Endodermal cell (in vitro differentiated cells): Measurements from ENCODE around the gene TCF7L2. TPM values are rescaled to one million over a fixed set of nuclear protein-coding genes. Genes with fewer than 3 reads are reported as not detected.

Experiments used
- DNase-seq: peaks from one replicate; pipeline ENCODE4 v3.0.0-alpha.2; 2017
- H3K27ac ChIP-seq: 2 replicates; pipeline ENCODE4 v1.5.1; 2013; ENCODE audit warnings: mild to moderate bottlenecking, low read depth, low read length, moderate library complexity
- H3K27me3 ChIP-seq: 2 replicates; pipeline ENCODE4 v1.6.1; 2013; ENCODE audit warnings: mild to moderate bottlenecking, low read length, moderate library complexity; ENCODE audit not compliant: insufficient read depth, control insufficient read depth, poor library complexity, severe bottlenecking
- H3K36me3 ChIP-seq: 2 replicates; pipeline ENCODE4 v1.7.0; 2013; ENCODE audit warnings: mild to moderate bottlenecking, low read length, moderate library complexity; ENCODE audit not compliant: control insufficient read depth, insufficient read depth
- H3K4me1 ChIP-seq: one replicate; pipeline ENCODE4 v1.7.0; 2013; ENCODE audit warnings: low read length; ENCODE audit not compliant: control insufficient read depth, insufficient read depth
- H3K4me3 ChIP-seq: 2 replicates; pipeline ENCODE4 v1.5.1; 2013; ENCODE audit warnings: mild to moderate bottlenecking, low read length, moderate library complexity
- H3K9ac ChIP-seq: 2 replicates; pipeline ENCODE4 v1.6.1; 2013; ENCODE audit warnings: mild to moderate bottlenecking, low read length, moderate library complexity; ENCODE audit not compliant: poor library complexity, severe bottlenecking; ENCODE audit errors: extremely low read depth
- H3K9me3 ChIP-seq: 2 replicates; pipeline ENCODE4 v1.6.1; 2013; ENCODE audit warnings: mild to moderate bottlenecking, low read length, moderate library complexity; ENCODE audit not compliant: control insufficient read depth
- H3K27ac Mint-ChIP-seq: 2 replicates; pipeline ENCODE4 v1.8.0; 2020; ENCODE audit warnings: mixed read lengths
- H3K27me3 Mint-ChIP-seq: 2 replicates; pipeline ENCODE4 v1.8.0; 2021; ENCODE audit warnings: mild to moderate bottlenecking, mixed read lengths; ENCODE audit not compliant: insufficient read depth
- H3K36me3 Mint-ChIP-seq: 2 replicates; pipeline ENCODE4 v1.8.0; 2020; ENCODE audit warnings: low read depth, mixed read lengths
- H3K4me1 Mint-ChIP-seq: 2 replicates; pipeline ENCODE4 v1.8.0; 2020; ENCODE audit warnings: mixed read lengths
- H3K4me3 Mint-ChIP-seq: 2 replicates; pipeline ENCODE4 v1.8.0; 2020; ENCODE audit warnings: mild to moderate bottlenecking, moderate library complexity, mixed read lengths
- H3K9me3 Mint-ChIP-seq: 2 replicates; pipeline ENCODE4 v1.8.0; 2020; ENCODE audit warnings: mild to moderate bottlenecking, mixed read lengths
- WGBS, 2 experiments: methylation state at CpG; one replicate each; pipeline versions ENCODE4 v1.1.5 to v1.1.7; 2013; ENCODE audit warnings: missing lambda C conversion rate in 2 of 2, mixed read lengths in 1 of 2; ENCODE audit not compliant: insufficient coverage in 1 of 2, insufficient read length in 1 of 2; 5-methylcytosine and 5-hydroxymethylcytosine counted together
- total RNA-seq, 2 donors: library from RNA; stranded (reverse); fragmentation: NEBNext Ultra II Directional in 1 of 2; extraction: Animal tissue kit (Norgen Biotek cat#: 25700) in 1 of 2; gene quantifications; 2 replicates in 1 of 2; 3 replicates in 1 of 2; pipeline ENCODE4 v1.2.1, GENCODE V29; 2021
- TF ChIP-seq, protein P1 (sequence below): fragments of 200-600 bp; sonication (generic); conservative IDR thresholded peaks from 2 replicates; pipeline ENCODE4 v1.5.0; 2021; ENCODE audit warnings: antibody characterized with exemption, mild to moderate bottlenecking

The TCF7L2 gene
- total RNA-seq, 2 donors from 2014 or later, result 73.2 to 105 TPM

DNA sequence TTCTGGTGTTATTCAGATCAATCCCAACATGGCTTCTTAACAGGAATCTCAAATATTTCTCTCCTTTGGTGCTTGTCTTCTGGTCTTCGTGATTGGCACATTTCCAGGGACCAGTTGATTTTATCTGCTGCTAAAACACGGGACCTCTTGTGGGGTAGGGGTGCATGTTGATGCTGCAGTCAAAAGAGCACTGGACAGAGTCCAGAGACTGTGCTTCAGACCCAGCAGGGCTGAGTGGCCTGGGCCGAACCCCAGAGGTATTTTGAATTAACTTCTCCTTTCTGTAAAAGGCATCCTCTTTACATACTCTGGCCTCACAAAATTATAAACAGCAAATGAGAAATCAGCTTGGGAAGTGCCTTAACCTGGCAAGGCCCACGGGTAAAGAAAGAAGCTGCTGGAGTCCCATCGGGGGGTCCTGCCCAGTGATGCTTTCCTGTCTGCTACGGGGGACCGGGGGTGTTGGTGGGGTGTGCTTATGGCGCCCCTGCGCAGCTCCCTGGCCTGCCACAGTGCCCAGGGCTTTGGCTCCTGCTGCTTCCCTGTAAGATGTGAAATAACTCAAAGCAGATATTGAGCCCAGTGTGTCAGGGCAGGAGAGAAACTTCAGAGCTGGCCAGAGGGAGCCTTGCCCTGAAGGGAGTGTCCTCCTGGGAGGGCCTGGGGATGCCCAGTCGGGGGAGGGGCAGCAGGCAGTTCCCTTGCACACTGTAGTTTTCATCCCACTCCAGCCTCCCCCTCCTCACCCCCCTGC, 230.5 kb downstream of the TCF7L2 start:
- H3K9me3 ChIP-seq, result no peaks in the 10 kb centered on the region
- Mint-ChIP-seq H3K27ac (no peak overlapping the region), H3K4me3 (no peak overlapping the region), H3K27me3 (no peaks in the 10 kb centered on the region), H3K4me1 (peaks cover 24% of the 10 kb centered on the region), H3K9me3 (no peaks in the 10 kb centered on the region), H3K36me3 (no peaks in the 10 kb centered on the region)
- H3K4me3 ChIP-seq, result no peak overlapping the region
- H3K4me1 ChIP-seq, result peaks cover 5% of the 10 kb centered on the region
- TF ChIP-seq, protein P1, sequence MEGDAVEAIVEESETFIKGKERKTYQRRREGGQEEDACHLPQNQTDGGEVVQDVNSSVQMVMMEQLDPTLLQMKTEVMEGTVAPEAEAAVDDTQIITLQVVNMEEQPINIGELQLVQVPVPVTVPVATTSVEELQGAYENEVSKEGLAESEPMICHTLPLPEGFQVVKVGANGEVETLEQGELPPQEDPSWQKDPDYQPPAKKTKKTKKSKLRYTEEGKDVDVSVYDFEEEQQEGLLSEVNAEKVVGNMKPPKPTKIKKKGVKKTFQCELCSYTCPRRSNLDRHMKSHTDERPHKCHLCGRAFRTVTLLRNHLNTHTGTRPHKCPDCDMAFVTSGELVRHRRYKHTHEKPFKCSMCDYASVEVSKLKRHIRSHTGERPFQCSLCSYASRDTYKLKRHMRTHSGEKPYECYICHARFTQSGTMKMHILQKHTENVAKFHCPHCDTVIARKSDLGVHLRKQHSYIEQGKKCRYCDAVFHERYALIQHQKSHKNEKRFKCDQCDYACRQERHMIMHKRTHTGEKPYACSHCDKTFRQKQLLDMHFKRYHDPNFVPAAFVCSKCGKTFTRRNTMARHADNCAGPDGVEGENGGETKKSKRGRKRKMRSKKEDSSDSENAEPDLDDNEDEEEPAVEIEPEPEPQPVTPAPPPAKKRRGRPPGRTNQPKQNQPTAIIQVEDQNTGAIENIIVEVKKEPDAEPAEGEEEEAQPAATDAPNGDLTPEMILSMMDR, result no peak
- no peaks in the 10 kb centered on the region for H3K27me3 ChIP-seq
- H3K36me3 ChIP-seq, result no peaks in the 10 kb centered on the region
- DNase-seq, result no peak
- no peak overlapping the region for H3K9ac ChIP-seq
- no peak overlapping the region for H3K27ac ChIP-seq
- WGBS, 2 experiments, result 86 to 94% methylated on average over 1 to 10 of the region's 10 CpGs

DNA sequence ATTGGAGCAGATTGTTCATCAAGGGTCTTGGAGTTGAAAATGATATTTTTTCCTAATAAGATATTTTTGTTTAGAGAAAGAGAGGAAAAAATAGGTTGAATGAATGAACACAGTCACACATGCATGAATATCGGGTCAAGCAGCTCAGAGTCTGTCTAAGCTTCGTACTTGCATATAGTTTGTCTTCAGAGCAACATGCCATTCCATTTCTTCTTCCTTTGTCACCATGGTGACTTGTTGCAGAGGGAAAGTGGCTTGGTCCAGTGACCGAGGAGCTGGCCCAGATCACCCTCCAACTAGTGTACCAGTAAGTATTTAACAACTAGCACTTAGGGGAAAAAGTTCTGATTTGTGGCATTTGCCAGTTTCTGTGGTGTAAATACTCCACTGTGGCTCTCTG, 232.1 kb downstream of the TCF7L2 start:
- Mint-ChIP-seq H3K9me3 (no peaks in the 10 kb centered on the region), H3K27me3 (no peaks in the 10 kb centered on the region), H3K36me3 (no peaks in the 10 kb centered on the region), H3K4me1 (peaks cover 20% of the 10 kb centered on the region), H3K27ac (no peak overlapping the region), H3K4me3 (no peak overlapping the region)
- H3K9ac ChIP-seq, result no peak overlapping the region
- WGBS, 2 experiments, result 88 to 92% methylated on average over 2 to 3 of the region's 3 CpGs
- H3K4me1 ChIP-seq, result peaks cover 5% of the 10 kb centered on the region
- H3K4me3 ChIP-seq, result no peak overlapping the region
- no peaks in the 10 kb centered on the region for H3K27me3 ChIP-seq
- no peaks in the 10 kb centered on the region for H3K9me3 ChIP-seq
- H3K27ac ChIP-seq, result no peak overlapping the region
- H3K36me3 ChIP-seq, result no peaks in the 10 kb centered on the region
- no peak for DNase-seq
- TF ChIP-seq, protein P1, result no peak

DNA sequence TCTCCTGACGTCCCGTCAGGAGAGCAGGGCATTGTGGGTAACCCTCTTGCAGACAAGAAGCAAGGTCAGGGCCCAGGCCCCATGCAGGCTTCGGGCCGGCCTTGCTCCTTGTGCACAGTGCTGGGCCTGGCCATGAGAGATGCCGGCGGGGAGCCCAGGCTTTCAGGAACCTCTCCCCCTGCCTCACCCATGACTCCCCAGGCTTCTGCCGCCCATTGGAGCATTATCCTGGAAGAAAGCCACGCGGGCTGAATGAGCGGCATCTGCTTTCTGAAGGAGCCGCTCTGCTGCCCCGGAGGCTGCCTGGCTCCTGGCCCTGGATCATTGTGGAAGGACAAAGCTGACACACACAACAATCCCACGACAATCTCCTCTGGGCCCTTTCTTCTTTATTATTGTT, 233.5 kb downstream of the TCF7L2 start:
- Histone ChIP-seq H3K27ac (no peak overlapping the region), H3K9ac (no peak overlapping the region), H3K9me3 (no peaks in the 10 kb centered on the region), H3K4me3 (no peak overlapping the region), H3K27me3 (no peaks in the 10 kb centered on the region), H3K4me1 (peaks cover 5% of the 10 kb centered on the region), H3K36me3 (no peaks in the 10 kb centered on the region)
- WGBS, 2 experiments, result 79 to 92% methylated on average over 7 to 13 of the region's 13 CpGs
- Mint-ChIP-seq H3K4me1 (peaks cover 9% of the 10 kb centered on the region), H3K9me3 (no peaks in the 10 kb centered on the region), H3K27me3 (no peaks in the 10 kb centered on the region), H3K36me3 (no peaks in the 10 kb centered on the region), H3K4me3 (no peak overlapping the region), H3K27ac (no peak overlapping the region)
- TF ChIP-seq, protein P1, result no peak
- DNase-seq, result no peak
